Measurements from ENCODE around the gene DENND2C. TPM values are rescaled to one million over a fixed set of nuclear protein-coding genes. Genes with fewer than 3 reads are reported as not detected.

DENND2C gene
- total and polyA plus RNA-seq, 4 donors, result 1.3 to 5.6 (median 3.4) TPM

- H3K4me1 ChIP-seq (ENCODE audit: control insufficient read depth in 4 of 4, insufficient read depth in 4 of 4, low read length in 3 of 4), result no peaks in the 10 kb centered on the region
- H3K9ac ChIP-seq (ENCODE audit: low read depth in 1 of 2, low read length in 2 of 2), result no peak overlapping the region
- no peaks in the 10 kb centered on the region for H3K27me3 ChIP-seq (ENCODE audit: control insufficient read depth in 4 of 4, insufficient read depth in 4 of 4, low read length in 3 of 4)
- H3K36me3 ChIP-seq (ENCODE audit: control insufficient read depth in 4 of 4, insufficient read depth in 3 of 4, low read depth in 1 of 4, low read length in 3 of 4), result peaks cover 0 to 4% (median under 1%) of the 10 kb centered on the region in 4 donors
- TF ChIP-seq RXRA (IDR thresholded peaks at IDR 0.05), result no peak
- no peak for TF ChIP-seq REST (IDR thresholded peaks at IDR 0.05)
- no peak for TF ChIP-seq FOXA1 (IDR thresholded peaks at IDR 0.05)
- no peak for TF ChIP-seq HNF4G (IDR thresholded peaks at IDR 0.05)
- TF ChIP-seq RAD21 (IDR thresholded peaks at IDR 0.05), result no peak
- no peak for TF ChIP-seq SP1 (IDR thresholded peaks at IDR 0.05)
- no peak for TF ChIP-seq MAX (IDR thresholded peaks at IDR 0.05)
- TF ChIP-seq EGR1 (IDR thresholded peaks at IDR 0.05; ENCODE audit: low read depth in 2 of 2), result no peak
- TF ChIP-seq HNF4A (conservative IDR thresholded peaks at IDR 0.05), result no peak
- no peaks in the 10 kb centered on the region for H3K9me3 ChIP-seq (ENCODE audit: control insufficient read depth in 4 of 4, low read length in 3 of 4)
- H3K4me3 ChIP-seq (ENCODE audit: low read depth in 1 of 3, low read length in 3 of 3), result no peak overlapping the region
- DNase-seq (ENCODE audit: low spot score), result no peak
- WGBS, result 85% methylated on average over 1 of the region's 1 CpG
- H3K27ac ChIP-seq (ENCODE audit: low read depth in 1 of 2, low read length in 2 of 2), result no peak overlapping the region
Measured at GRCh38 chr1:114607223-114607622, 62.6 kb downstream of the DENND2C start.

GRCh38 chr1:114597949-114598348 is 71.9 kb downstream of the DENND2C start:
- Histone ChIP-seq H3K27ac (ENCODE audit: low read depth in 1 of 2, low read length in 2 of 2) (no peak overlapping the region), H3K36me3 (ENCODE audit: control insufficient read depth in 4 of 4, insufficient read depth in 3 of 4, low read depth in 1 of 4, low read length in 3 of 4) (peaks cover 5 to 33% (median 12%) of the 10 kb centered on the region in 4 donors), H3K4me3 (ENCODE audit: low read depth in 1 of 3, low read length in 3 of 3) (no peak overlapping the region), H3K27me3 (ENCODE audit: control insufficient read depth in 4 of 4, insufficient read depth in 4 of 4, low read length in 3 of 4) (no peaks in the 10 kb centered on the region), H3K9ac (ENCODE audit: low read depth in 1 of 2, low read length in 2 of 2) (no peak overlapping the region), H3K9me3 (ENCODE audit: control insufficient read depth in 4 of 4, low read length in 3 of 4) (no peaks in the 10 kb centered on the region), H3K4me1 (ENCODE audit: control insufficient read depth in 4 of 4, insufficient read depth in 4 of 4, low read length in 3 of 4) (no peaks in the 10 kb centered on the region)
- DNase-seq (ENCODE audit: low spot score), result no peak
- WGBS, result 83% methylated on average over 1 of the region's 1 CpG
- TF ChIP-seq RAD21 (IDR thresholded peaks at IDR 0.05), result no peak

- H3K27me3 ChIP-seq (ENCODE audit: control insufficient read depth in 4 of 4, insufficient read depth in 4 of 4, low read length in 3 of 4), result no peaks in the 10 kb centered on the region
- no peak overlapping the region for H3K4me3 ChIP-seq (ENCODE audit: low read depth in 1 of 3, low read length in 3 of 3)
- no peaks in the 10 kb centered on the region for H3K9me3 ChIP-seq (ENCODE audit: control insufficient read depth in 4 of 4, low read length in 3 of 4)
- no peak for DNase-seq (ENCODE audit: low spot score)
- peaks cover 4 to 21% (median 9%) of the 10 kb centered on the region in 4 donors for H3K36me3 ChIP-seq (ENCODE audit: control insufficient read depth in 4 of 4, insufficient read depth in 3 of 4, low read depth in 1 of 4, low read length in 3 of 4)
- H3K4me1 ChIP-seq (ENCODE audit: control insufficient read depth in 4 of 4, insufficient read depth in 4 of 4, low read length in 3 of 4), result no peaks in the 10 kb centered on the region
- no peak for TF ChIP-seq RXRA (IDR thresholded peaks at IDR 0.05)
- no peak overlapping the region for H3K27ac ChIP-seq (ENCODE audit: low read depth in 1 of 2, low read length in 2 of 2)
- H3K9ac ChIP-seq (ENCODE audit: low read depth in 1 of 2, low read length in 2 of 2), result no peak overlapping the region
Measured at GRCh38 chr1:114595602-114596001, 74.2 kb downstream of the DENND2C start.

- no peak for TF ChIP-seq RAD21 (IDR thresholded peaks at IDR 0.05)
- no peak for TF ChIP-seq HNF4G (IDR thresholded peaks at IDR 0.05)
- TF ChIP-seq SP1 (IDR thresholded peaks at IDR 0.05), result no peak
- TF ChIP-seq ATF3 (IDR thresholded peaks at IDR 0.05), result no peak
- TF ChIP-seq FOXA2 (IDR thresholded peaks at IDR 0.05), result no peak
- 91% methylated on average over 3 of the region's 3 CpGs for WGBS
- no peak overlapping the region for H3K9ac ChIP-seq (ENCODE audit: low read depth in 1 of 2, low read length in 2 of 2)
- peaks cover 0 to 13% (median 9%) of the 10 kb centered on the region in 4 donors for H3K36me3 ChIP-seq (ENCODE audit: control insufficient read depth in 4 of 4, insufficient read depth in 3 of 4, low read depth in 1 of 4, low read length in 3 of 4)
- no peak overlapping the region for H3K27ac ChIP-seq (ENCODE audit: low read depth in 1 of 2, low read length in 2 of 2)
- H3K9me3 ChIP-seq (ENCODE audit: control insufficient read depth in 4 of 4, low read length in 3 of 4), result no peaks in the 10 kb centered on the region
- H3K4me1 ChIP-seq (ENCODE audit: control insufficient read depth in 4 of 4, insufficient read depth in 4 of 4, low read length in 3 of 4), result peaks cover 0 to 3% (median 1%) of the 10 kb centered on the region in 4 donors
- H3K4me3 ChIP-seq (ENCODE audit: low read depth in 1 of 3, low read length in 3 of 3), result no peak overlapping the region
- no peak for DNase-seq (ENCODE audit: low spot score)
- no peaks in the 10 kb centered on the region for H3K27me3 ChIP-seq (ENCODE audit: control insufficient read depth in 4 of 4, insufficient read depth in 4 of 4, low read length in 3 of 4)
Measured at GRCh38 chr1:114594046-114594445, 75.8 kb downstream of the DENND2C start.

Measured in liver (tissue), 9 donors.